Upper lobe of right lung (tissue), 1 donor: ENCODE results near the gene IMMT. TPM values are rescaled to one million over a fixed set of nuclear protein-coding genes. Genes with fewer than 3 reads are reported as not detected.

Experiments used
- ATAC-seq: fragments of 200-7000 bp; cut with Tn5 transposase; one replicate; pipeline ENCODE4 v1.9.1; 2020; ENCODE audit warnings: mild to moderate bottlenecking, moderate library complexity
- DNase-seq: peaks from one replicate; pipeline ENCODE4 v3.0.0-alpha.2; 2020
- H3K27ac ChIP-seq: fragments of 200-600 bp; one replicate; pipeline ENCODE4 v1.8.0; 2022
- H3K27me3 ChIP-seq: fragments of 200-600 bp; one replicate; pipeline ENCODE4 v1.8.0; 2022; ENCODE audit warnings: mild to moderate bottlenecking
- H3K36me3 ChIP-seq: fragments of 200-600 bp; one replicate; pipeline ENCODE4 v1.8.0; 2022
- H3K4me1 ChIP-seq: fragments of 200-600 bp; one replicate; pipeline ENCODE4 v1.8.0; 2022
- H3K4me3 ChIP-seq: fragments of 200-600 bp; one replicate; pipeline ENCODE4 v1.8.0; 2022; ENCODE audit warnings: mild to moderate bottlenecking
- H3K9me3 ChIP-seq: fragments of 200-600 bp; one replicate; pipeline ENCODE4 v1.8.0; 2022
- CTCF ChIP-seq: fragments of 200-600 bp; IDR thresholded peaks from one replicate; pipeline ENCODE4 v1.8.0; 2022; ENCODE audit warnings: antibody characterized with exemption
- intact Hi-C: fragments of 100-400 bp; cut with DNase I; formaldehyde crosslinking; loops from one replicate; pipeline ENCODE4 v1.11.0; 2022
- total RNA-seq: library from RNA; stranded (reverse); fragmentation: NEBNext Ultra II Directional; extraction: Animal tissue kit (Norgen Biotek cat#: 25700); gene quantifications from one replicate; pipeline ENCODE4 v1.2.1, GENCODE V29; 2021
- donor health status: DM: no; HTN: yes; CAD: no; lungs with severe emphysema.

IMMT gene
- total RNA-seq, 1 donor from 2014 or later = 54.9 TPM

GRCh38 chr2:86170449-86170848 is 24.8 kb downstream of the IMMT start:
- no peak for TF ChIP-seq CTCF
- H3K4me3 ChIP-seq = no peak overlapping the region
- no peak for DNase-seq
- no peak overlapping the region for H3K27ac ChIP-seq
- intact Hi-C loops = no loop called here
- no peaks in the 10 kb centered on the region for H3K27me3 ChIP-seq
- H3K36me3 ChIP-seq = peaks cover 78% of the 10 kb centered on the region
- no peaks in the 10 kb centered on the region for H3K4me1 ChIP-seq
- no peaks in the 10 kb centered on the region for H3K9me3 ChIP-seq
- ATAC-seq = no peak

- ATAC-seq = no peak
- Histone ChIP-seq H3K4me1 (no peaks in the 10 kb centered on the region), H3K9me3 (no peaks in the 10 kb centered on the region), H3K36me3 (peaks cover 99% of the 10 kb centered on the region), H3K27me3 (no peaks in the 10 kb centered on the region), H3K27ac (no peak overlapping the region), H3K4me3 (no peak overlapping the region)
- intact Hi-C loops = no loop called here
- no peak for TF ChIP-seq CTCF
- no peak for DNase-seq
Measured at GRCh38 chr2:86160156-86160952, 34.9 kb downstream of the IMMT start.

- Histone ChIP-seq H3K4me3 (no peak overlapping the region), H3K4me1 (no peaks in the 10 kb centered on the region), H3K9me3 (no peaks in the 10 kb centered on the region), H3K27ac (no peak overlapping the region), H3K27me3 (no peaks in the 10 kb centered on the region), H3K36me3 (peaks cover 91% of the 10 kb centered on the region)
- ATAC-seq = no peak
- no peak for DNase-seq
- intact Hi-C loops = no loop called here
- no peak for TF ChIP-seq CTCF
Measured at GRCh38 chr2:86158286-86158685, 37.0 kb downstream of the IMMT start.

GRCh38 chr2:86157009-86157556 is 38.2 kb downstream of the IMMT start:
- Histone ChIP-seq H3K27me3 (no peaks in the 10 kb centered on the region), H3K36me3 (peaks cover 79% of the 10 kb centered on the region), H3K4me1 (no peaks in the 10 kb centered on the region), H3K4me3 (no peak overlapping the region), H3K9me3 (no peaks in the 10 kb centered on the region), H3K27ac (no peak overlapping the region)
- intact Hi-C loops = no loop called here
- DNase-seq (no peak), ATAC-seq (no peak)
- TF ChIP-seq CTCF = no peak

GRCh38 chr2:86150502-86150901 is 44.8 kb downstream of the IMMT start:
- DNase-seq (no peak), ATAC-seq (no peak)
- Histone ChIP-seq H3K27me3 (no peaks in the 10 kb centered on the region), H3K4me1 (no peaks in the 10 kb centered on the region), H3K4me3 (no peak overlapping the region), H3K27ac (no peak overlapping the region), H3K9me3 (no peaks in the 10 kb centered on the region), H3K36me3 (peaks cover 75% of the 10 kb centered on the region)
- no peak for TF ChIP-seq CTCF
- intact Hi-C loops = no loop called here
